Measurements from ENCODE around the gene AGBL4.

DNA sequence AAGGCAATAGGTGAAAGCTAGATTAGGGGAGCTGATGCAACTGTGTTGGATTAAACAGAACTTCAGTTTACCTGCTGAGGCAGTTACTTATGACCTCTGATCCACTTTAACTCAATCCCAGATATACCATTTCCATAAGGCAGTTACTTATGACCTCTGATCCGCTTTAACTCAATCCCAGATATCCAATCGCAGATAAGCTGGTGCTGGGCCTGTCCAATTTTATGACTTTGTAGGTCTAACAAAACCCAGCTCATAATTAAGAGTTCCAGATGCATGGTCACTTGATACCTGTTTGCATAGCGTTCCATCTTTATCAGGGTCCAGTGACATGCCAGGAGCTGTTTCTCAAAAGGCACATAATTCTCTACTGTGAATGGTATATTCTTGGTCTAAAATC lies 396.0 kb downstream of the AGBL4 start:
- no peak for TF ChIP-seq GATA3 (IDR thresholded peaks at IDR 0.05; ENCODE audit: low read depth, low read length)
- no peak for TF ChIP-seq GATA2 (IDR thresholded peaks at IDR 0.05; ENCODE audit: low read depth, low read length)

Data from SH-SY5Y (cell line).